Retinal pigment epithelial cell (primary cell): ENCODE results near the gene IQGAP2.
A peak's percentile ranks its signal among the peaks of the same experiment; 100 is the strongest.

Experiments
- DNase-seq: peaks from one replicate; pipeline ENCODE4 v3.0.0-alpha.2; 2010; ENCODE audit warnings: low read depth
- H3K4me3 ChIP-seq: 2 replicates; pipeline ENCODE4 v1.5.1; 2011; ENCODE audit warnings: mild to moderate bottlenecking, low read length, control low read depth, moderate library complexity
- TF ChIP-seq, protein P1 (sequence below): conservative IDR thresholded peaks from 2 replicates; pipeline ENCODE4 v1.5.1; 2011; ENCODE audit warnings: low read depth, low read length, control low read depth, inconsistent platforms

Gene IQGAP2

DNA sequence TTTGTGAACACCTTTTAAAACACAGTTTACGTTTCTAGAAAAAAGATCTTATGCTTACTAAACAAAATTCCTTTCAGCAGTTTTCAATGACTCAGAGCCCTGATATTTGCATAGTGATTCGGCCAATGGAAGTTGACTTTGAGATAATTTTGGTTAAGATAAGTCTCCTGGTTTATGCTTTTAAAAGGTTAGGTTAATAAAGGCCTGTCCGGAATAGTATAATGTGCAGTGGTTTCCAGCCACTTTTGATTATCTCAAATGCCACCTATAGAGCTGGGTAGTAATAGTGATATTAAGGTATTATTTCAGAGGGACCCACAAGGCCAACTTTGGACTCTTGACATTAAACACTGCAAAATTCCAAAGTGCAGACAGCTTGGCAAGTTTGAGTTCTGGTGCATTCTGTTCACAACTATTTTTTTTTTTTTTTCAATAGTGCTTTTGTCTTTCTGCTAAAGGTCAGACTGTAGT, 134.0 kb downstream of the IQGAP2 start:
- TF ChIP-seq, protein P1, sequence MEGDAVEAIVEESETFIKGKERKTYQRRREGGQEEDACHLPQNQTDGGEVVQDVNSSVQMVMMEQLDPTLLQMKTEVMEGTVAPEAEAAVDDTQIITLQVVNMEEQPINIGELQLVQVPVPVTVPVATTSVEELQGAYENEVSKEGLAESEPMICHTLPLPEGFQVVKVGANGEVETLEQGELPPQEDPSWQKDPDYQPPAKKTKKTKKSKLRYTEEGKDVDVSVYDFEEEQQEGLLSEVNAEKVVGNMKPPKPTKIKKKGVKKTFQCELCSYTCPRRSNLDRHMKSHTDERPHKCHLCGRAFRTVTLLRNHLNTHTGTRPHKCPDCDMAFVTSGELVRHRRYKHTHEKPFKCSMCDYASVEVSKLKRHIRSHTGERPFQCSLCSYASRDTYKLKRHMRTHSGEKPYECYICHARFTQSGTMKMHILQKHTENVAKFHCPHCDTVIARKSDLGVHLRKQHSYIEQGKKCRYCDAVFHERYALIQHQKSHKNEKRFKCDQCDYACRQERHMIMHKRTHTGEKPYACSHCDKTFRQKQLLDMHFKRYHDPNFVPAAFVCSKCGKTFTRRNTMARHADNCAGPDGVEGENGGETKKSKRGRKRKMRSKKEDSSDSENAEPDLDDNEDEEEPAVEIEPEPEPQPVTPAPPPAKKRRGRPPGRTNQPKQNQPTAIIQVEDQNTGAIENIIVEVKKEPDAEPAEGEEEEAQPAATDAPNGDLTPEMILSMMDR: no peak
- no peak for DNase-seq
- no peak overlapping the region for H3K4me3 ChIP-seq

DNA sequence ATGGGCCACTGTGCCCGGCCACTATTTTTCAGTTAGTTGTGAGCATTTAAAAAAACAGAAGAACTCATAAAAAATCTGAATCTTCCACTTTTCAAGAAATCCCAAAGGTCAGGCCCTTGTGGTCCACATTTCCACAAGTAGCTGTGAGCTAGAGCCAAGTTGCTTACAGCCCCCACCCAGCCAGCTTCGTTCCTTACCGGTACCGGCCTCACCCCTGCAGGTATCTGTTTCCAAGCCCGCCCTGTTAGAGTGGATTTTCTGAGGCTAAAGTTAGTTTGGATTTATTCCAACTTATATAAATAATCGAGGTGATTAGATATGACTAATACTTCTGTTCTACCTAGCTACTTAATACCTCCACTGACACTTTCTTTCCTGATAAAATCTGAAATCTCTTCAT, 139.2 kb downstream of the IQGAP2 start:
- TF ChIP-seq, protein P1: no peak
- H3K4me3 ChIP-seq: no peak overlapping the region
- DNase-seq: no peak

DNA sequence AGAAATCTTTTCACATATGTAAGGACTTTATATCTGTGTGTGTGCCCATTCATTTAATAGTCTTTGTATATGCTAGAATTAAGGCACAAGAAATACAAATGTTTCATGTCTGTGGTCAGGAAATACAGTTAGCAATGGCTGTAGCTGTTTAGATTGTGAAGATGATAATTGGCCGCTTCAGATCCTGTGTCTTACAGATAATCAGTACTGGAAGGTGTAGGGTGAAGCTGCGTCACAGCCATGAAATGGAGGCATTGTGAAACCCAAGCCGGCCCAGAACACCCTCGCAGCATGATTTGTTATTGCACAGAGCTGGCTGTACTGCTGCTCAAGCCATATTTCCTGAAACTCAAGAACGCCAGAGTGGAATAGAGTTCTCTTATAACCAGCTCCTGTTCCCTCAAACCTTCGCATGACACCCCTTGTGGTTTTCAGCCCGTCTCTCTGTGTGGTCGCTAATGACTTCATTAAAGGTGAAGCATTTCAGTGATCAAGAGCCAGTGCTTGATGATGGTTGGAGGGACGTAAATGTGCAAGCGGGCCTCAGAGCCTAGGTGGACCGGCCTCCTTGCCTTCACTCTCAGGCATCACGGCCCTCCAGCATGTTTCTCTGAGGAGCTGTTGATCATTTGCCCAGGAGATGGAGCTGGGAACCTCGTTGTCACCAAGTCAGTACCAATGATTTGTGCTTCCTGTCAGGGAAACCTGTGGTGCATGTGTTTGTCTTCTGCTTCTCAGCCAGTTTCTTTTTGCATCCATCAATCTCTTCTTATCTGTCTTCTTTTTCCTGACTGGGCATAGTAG, 140.0 kb downstream of the IQGAP2 start:
- TF ChIP-seq, protein P1: no peak
- DNase-seq: no peak
- H3K4me3 ChIP-seq: no peak overlapping the region

DNA sequence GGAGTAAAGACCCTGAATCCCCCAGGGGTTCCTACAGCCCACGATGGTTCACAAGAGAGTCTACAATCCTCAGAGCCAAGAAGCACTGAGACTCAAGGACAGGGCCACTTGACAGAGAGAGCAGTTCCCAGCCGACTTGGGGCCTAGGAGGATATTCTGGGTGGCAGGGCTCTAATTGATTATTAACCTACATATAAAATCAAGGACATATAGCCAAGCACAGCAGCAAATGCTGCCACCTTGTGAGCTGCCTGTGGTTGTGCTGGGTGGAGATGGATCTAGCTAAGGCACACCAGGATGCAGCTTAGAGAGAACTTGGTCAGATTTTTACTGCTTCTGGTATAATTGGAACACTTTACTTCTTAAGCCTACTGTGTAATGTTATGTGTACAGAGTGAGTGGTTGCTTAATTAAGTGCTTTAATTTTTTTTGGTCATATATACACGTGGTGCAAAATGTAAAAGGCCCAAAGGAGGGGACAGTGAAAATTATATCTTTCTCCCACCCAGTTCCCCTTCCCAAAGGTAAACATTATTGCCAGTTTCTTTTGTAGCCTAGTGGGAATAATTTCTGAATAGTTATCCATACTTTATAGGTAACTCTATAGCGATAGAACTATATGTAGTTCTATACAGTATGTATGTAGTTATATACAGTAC, 141.3 kb downstream of the IQGAP2 start:
- TF ChIP-seq, protein P1: peak; percentile 84
- no peak for DNase-seq
- no peak overlapping the region for H3K4me3 ChIP-seq

DNA sequence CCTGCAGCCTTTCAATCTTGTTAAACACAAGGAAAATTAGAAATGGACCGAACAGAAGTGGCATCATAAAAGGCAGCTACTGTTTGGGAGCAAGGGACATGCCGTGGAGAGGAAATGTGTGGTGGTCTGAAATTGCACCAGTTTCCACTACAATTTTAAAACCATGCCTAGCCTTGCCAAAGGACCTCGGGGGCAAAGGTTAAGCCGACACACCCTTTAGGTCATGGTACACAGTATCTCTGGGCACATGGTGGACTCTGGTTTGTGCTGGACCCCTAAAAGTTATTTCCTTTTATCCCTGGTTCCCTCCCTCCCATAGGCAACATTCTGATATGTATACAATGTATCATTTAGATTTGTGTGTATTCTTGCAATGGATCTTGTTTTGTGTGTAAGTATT, 142.1 kb downstream of the IQGAP2 start:
- no peak for DNase-seq
- no peak overlapping the region for H3K4me3 ChIP-seq
- TF ChIP-seq, protein P1: no peak

DNA sequence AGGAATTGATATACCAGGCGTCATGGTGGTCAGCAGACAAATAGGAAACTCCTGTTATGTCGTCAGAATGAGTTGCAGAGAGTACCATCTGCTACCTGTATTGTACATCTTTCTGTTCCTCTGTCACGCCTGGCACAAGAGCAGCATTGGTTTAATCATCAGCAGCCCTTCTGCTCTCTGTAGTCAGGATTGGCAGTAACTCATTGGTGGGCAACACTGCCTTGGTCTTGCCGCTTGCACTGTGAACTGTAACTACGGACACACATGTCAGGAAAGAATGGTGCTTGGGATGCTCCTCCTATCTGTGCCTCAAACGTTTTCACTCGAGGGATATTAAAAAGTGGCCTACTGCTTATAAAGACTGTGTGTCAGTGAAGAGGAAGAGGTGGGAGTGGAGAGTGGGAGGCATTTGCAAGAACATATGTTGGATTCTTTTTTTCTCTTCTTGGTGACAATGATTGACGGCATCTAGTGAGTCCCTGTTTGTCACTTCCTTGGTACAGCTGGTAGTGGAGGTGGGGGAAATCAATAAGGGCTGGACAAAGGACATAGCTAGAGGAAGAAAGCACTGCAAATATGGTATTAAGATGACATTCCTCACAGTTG, 143.5 kb downstream of the IQGAP2 start:
- DNase-seq: no peak
- TF ChIP-seq, protein P1: no peak
- no peak overlapping the region for H3K4me3 ChIP-seq
